Erythroblast (primary cell): ENCODE results near the gene KCNH8.

Experiments used
- GATA1 ChIP-seq: IDR thresholded peaks from 2 replicates; pipeline ENCODE4 v1.6.1; 2011; ENCODE audit warnings: low read depth, mild to moderate bottlenecking, control low read depth, low read length, moderate library complexity
- POLR2A ChIP-seq: IDR thresholded peaks from 2 replicates; pipeline ENCODE4 v1.6.1; 2011; ENCODE audit warnings: mild to moderate bottlenecking, low read length

DNA sequence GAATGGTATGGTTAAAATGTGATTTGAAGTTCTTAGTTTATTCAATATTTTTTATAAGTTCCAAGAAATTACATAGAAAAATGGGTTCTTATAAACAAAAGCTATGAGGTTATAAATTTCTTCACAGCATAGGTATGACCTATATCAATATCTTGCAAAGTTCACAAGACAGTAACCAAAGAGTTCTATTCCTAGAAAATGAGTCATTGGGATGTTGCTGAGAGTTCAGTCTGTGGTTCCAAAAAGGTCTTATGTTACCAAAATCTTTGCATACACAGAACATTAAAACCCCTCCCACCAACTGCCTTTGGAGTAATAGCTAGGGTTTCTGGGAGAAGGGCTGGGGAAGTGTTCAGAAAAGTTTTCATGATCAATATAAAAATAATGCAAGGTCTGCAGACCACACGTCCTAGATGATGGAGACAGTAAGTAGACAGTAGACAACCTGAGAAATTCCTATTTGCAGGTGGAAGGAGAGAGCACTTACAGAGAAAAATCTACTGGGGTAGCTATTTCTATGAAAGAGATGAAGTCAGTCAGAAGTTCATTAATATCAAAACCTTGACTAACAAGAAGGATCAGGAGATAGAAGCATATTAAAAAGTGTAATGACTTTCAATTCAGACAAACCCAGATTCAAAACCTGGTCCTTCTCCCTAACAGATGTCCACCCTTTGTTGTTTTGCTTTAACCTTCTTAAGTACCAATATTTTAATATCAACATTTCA, 279.3 kb downstream of the KCNH8 start:
- TF ChIP-seq POLR2A (no peak), GATA1 (no peak)
